SH-SY5Y (cell line): Measurements from ENCODE around the gene HOXA7.

ENCODE experiments used
- GATA2 ChIP-seq: IDR thresholded peaks from 2 replicates; pipeline ENCODE4 v1.6.1; 2011; ENCODE audit warnings: mild to moderate bottlenecking, low read depth, low read length
- GATA3 ChIP-seq: IDR thresholded peaks from 2 replicates; pipeline ENCODE4 v1.6.1; 2011; ENCODE audit warnings: low read depth, mild to moderate bottlenecking, low read length, moderate library complexity

HOXA7 gene

GRCh38 chr7:27198138-27198841 is 41.8 kb upstream of the HOXA7 start:
- TF ChIP-seq GATA3 (no peak), GATA2 (no peak)

GRCh38 chr7:27197137-27198042 is 40.9 kb upstream of the HOXA7 start:
- TF ChIP-seq GATA3 (no peak), GATA2 (no peak)

GRCh38 chr7:27196287-27196767 is 39.9 kb upstream of the HOXA7 start:
- TF ChIP-seq GATA2: no peak
- TF ChIP-seq GATA3: no peak

GRCh38 chr7:27194686-27195379 is 38.4 kb upstream of the HOXA7 start:
- TF ChIP-seq GATA3: no peak
- no peak for TF ChIP-seq GATA2

GRCh38 chr7:27194002-27194352 is 37.5 kb upstream of the HOXA7 start:
- TF ChIP-seq GATA3 (no peak), GATA2 (no peak)

GRCh38 chr7:27193335-27194001 is 37.0 kb upstream of the HOXA7 start:
- TF ChIP-seq GATA2 (no peak), GATA3 (no peak)

GRCh38 chr7:27192546-27193334 is 36.3 kb upstream of the HOXA7 start:
- TF ChIP-seq GATA3 (no peak), GATA2 (no peak)

- no peak for TF ChIP-seq GATA3
- no peak for TF ChIP-seq GATA2
Observed at GRCh38 chr7:27191833-27192545, 35.5 kb upstream of the HOXA7 start.

- no peak for TF ChIP-seq GATA2
- TF ChIP-seq GATA3: no peak
Observed at GRCh38 chr7:27191161-27191731, 34.8 kb upstream of the HOXA7 start.

GRCh38 chr7:27189997-27190748 is 33.7 kb upstream of the HOXA7 start:
- TF ChIP-seq GATA3 (no peak), GATA2 (no peak)

GRCh38 chr7:27189295-27189996 is 33.0 kb upstream of the HOXA7 start:
- TF ChIP-seq GATA2 (no peak), GATA3 (no peak)
